Astrocyte of the cerebellum (primary cell): ENCODE measurements around the gene ESYT1.

Experiments
- DNase-seq: peaks from one replicate; pipeline ENCODE4 v3.0.0-alpha.2; 2011; ENCODE audit warnings: low read depth
- H3K4me3 ChIP-seq: 2 replicates; pipeline ENCODE4 v1.5.1; 2011; ENCODE audit warnings: mild to moderate bottlenecking, low read depth, low read length, moderate library complexity
- in situ Hi-C: cut with HindIII; loops from 2 replicates; pipeline ENCODE4 v1.10.0; 2017; ENCODE audit warnings: low sequenced_read_pairs
- TF ChIP-seq, protein P1 (sequence below): IDR thresholded peaks from 2 replicates; pipeline ENCODE4 v1.5.1; 2012; ENCODE audit warnings: low read length, low read depth, moderate library complexity, mild to moderate bottlenecking; ENCODE audit errors: missing control alignments

The ESYT1 gene

DNA sequence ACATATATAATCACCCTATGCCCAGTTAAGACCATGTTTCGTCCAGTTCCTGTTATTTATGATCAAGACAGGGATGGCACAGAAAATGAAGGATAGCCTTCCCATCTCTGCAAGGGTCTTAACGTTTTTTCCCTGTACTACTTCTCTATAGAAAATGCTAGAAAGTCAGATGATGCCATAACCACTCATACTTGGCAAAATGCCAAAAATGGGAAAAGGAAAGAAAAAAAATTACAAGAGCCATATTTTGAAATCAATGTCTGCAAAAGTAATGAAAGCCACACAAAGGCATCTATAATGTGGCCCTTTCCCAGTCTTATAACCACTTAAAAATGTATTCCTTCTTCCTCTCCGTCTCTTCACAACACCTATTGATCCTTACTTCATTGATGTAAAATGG, 22.5 kb downstream of the ESYT1 start:
- H3K4me3 ChIP-seq = no peak overlapping the region
- in situ Hi-C loops = no loop called here
- peak; percentile 35 for DNase-seq
- TF ChIP-seq, protein P1, sequence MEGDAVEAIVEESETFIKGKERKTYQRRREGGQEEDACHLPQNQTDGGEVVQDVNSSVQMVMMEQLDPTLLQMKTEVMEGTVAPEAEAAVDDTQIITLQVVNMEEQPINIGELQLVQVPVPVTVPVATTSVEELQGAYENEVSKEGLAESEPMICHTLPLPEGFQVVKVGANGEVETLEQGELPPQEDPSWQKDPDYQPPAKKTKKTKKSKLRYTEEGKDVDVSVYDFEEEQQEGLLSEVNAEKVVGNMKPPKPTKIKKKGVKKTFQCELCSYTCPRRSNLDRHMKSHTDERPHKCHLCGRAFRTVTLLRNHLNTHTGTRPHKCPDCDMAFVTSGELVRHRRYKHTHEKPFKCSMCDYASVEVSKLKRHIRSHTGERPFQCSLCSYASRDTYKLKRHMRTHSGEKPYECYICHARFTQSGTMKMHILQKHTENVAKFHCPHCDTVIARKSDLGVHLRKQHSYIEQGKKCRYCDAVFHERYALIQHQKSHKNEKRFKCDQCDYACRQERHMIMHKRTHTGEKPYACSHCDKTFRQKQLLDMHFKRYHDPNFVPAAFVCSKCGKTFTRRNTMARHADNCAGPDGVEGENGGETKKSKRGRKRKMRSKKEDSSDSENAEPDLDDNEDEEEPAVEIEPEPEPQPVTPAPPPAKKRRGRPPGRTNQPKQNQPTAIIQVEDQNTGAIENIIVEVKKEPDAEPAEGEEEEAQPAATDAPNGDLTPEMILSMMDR = no peak

DNA sequence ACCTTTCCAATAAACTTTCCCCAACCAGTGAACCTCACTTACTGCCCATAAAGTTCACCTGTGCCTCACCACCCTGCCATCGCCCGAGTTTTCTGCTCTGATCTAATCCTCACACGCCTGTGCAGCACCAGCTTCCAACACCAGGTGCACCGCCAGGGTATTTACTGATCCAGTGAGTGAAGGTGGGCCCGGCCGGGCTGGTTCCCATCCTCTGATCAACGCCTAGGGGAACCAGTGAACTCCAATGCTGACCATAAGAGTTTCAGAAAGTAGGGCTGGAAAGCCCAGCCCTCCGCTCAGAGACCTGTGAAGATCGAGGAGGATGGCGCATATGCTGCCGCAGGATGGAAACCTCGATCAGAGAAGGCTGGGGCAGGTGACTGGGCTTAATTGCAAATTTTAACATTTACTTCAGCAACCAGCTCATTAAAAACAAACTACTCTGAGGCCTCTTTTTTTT, 23.6 kb downstream of the ESYT1 start:
- TF ChIP-seq, protein P1 = peak; percentile 50
- no peak for DNase-seq
- in situ Hi-C loops = no loop called here
- H3K4me3 ChIP-seq = peak overlapping the region; percentile 75

DNA sequence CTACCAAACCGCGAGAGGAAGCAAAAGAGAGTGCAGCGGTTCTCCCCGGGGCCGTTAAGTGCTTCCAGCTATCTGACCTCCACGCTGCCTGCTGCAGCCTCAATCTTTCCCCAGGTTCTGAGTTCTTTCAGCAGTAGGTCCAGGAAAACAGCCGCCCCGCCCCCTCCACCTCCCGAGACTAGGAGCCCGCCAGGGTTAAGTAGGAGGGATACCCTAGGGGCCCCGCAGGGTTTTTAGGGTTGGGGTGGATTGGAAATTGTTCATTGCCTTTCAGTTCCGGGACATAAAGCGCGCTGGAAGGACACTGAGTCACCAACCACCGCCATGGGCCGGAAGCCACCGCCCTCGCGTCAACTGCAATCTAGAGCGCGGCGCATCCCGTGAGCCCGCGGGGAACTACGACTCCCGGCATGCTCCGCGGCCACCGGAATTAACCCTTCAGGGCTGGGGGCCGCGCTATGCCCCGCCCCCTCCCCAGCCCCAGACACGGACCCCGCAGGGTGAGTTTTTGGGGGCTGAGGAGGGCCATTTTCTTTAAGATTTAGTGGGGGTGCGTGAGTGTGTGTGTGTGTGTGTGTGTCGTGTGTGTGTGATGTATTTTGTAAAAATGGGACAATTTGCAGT, 24.2 kb downstream of the ESYT1 start, which contains the start of gene MYL6B:
MYL6B (plus strand) TSS at position 456 of the 624 bp plus-strand sequence. CDS start 1,332 bp downstream, outside the sequence.
- TF ChIP-seq, protein P1 = no peak
- peak; percentile 79 for DNase-seq
- in situ Hi-C loops = no loop called here
- peak within 1 kb of the TSS; percentile 75 for H3K4me3 ChIP-seq

DNA sequence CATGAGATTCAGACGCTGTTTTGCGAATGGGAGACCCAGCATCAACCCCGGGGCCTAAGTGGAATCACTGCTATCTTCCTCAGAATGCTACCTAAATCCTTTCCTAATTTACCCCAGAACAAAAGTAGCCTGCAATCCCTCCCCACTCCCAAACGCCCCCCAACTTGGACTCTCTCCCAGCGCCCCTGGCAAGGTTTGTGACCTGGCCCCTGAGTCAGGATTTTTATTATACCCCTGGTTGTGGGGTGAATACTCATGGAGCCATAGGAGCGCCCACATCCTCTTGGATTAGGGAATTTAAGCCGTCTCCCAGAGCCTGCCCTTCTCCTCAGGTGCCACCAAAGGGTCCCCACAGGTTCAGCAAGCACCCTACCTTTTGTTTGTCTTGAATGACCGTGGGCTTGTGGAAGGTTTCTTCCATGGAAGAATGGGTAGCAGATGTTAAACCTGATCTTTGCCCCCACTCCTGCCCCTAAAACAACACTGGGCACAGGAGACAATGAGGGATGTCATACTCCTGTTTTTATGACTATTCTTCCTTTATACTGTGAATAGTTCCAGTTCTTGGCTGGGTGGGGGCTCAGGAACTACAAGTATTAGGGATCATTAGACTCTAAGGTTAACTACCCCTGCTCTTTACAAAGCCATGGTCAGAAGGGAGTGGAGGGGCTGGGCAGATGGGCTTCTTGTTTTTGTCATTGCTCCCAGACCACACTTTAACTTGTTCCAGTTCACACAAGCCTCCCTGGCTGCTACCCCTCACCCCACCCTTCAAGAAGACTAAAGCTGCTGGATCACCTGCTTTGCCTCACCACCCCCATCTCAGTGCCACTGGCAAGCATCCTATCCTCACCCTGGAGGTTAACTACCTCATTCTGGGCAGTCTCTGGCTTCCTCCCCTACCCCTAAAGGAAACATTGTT, 24.9 kb downstream of the ESYT1 start:
- H3K4me3 ChIP-seq = peak overlapping the region; percentile 75
- in situ Hi-C loops = no loop called here
- DNase-seq = no peak
- TF ChIP-seq, protein P1 = no peak

DNA sequence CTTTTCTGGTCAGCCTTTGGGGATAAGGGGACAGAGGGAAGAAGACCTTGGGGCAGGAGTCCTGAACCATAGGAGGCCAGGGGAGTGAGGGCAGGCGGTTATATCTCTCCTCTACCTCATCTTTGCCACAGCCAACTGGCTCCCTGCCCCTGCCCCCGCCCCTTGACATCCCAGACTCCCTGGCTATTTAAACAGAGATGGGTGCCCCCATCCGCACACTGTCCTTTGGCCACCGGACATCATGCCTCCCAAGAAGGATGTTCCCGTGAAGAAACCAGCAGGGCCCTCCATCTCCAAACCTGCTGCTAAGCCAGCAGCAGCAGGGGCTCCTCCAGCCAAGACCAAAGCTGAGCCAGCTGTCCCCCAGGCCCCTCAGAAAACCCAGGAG, 25.6 kb downstream of the ESYT1 start:
- in situ Hi-C loops = no loop called here
- TF ChIP-seq, protein P1 = no peak
- H3K4me3 ChIP-seq = peak overlapping the region; percentile 75
- no peak for DNase-seq

DNA sequence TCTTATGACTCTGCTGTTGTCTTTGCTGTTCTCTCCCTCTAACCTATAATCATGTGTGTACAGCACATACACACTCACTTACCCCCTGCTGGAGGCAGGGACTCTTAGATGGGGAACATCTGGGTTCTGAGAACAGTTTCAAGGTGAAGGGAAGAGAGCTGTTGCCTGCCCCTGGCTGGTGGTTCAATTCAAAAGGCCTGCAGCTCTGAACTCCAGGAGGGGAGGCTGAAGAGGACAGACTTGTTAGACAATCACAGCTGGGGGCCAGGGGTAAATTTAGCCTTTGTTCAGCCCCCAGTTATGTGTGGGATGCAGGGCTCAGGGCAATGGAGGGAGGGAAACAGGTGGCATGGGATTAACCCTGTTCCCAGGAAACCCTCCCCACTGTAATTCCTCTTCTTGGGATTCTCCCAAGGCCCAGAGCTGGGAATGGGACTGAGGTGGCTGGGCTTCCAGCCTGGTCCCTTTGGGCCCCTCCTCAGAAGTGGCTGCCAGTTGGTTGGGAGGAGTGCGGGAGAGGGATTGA, 26.2 kb downstream of the ESYT1 start:
- TF ChIP-seq, protein P1 = no peak
- in situ Hi-C loops = no loop called here
- H3K4me3 ChIP-seq = no peak overlapping the region
- DNase-seq = no peak
